Activated naive CD8-positive, alpha-beta T cell treated with anti-CD3 and anti-CD28 coated beads, Interleukin-2, amount 10 ng/mL, durations not matched to agents 7 days and 5 days (primary cell): ENCODE results near the gene B4GALT1. TPM values are rescaled to one million over a fixed set of nuclear protein-coding genes. Genes with fewer than 3 reads are reported as not detected.

ENCODE experiments used
- ATAC-seq: fragments of 150-1000 bp; cut with Tn5 transposase; one replicate; pipeline ENCODE4 v1.10.0; 2021; ENCODE audit warnings: low read depth, moderate library complexity
- POLR2A ChIA-PET: fragments of 350-600 bp; sonication (Branson Sonifier 250); formaldehyde crosslinking; loops from one replicate; lab custom pipeline; 2021; ENCODE audit warnings: antibody characterized with exemption; lab: Charles Lee
- DNase-seq: peaks from one replicate; pipeline ENCODE4 v3.0.0; 2021
- H3K27ac Mint-ChIP-seq: one replicate; pipeline ENCODE4 v1.8.0; 2022; ENCODE audit warnings: mild to moderate bottlenecking, mixed read lengths
- H3K27me3 Mint-ChIP-seq: one replicate; pipeline ENCODE4 v1.8.0; 2022; ENCODE audit warnings: mild to moderate bottlenecking, moderate library complexity, mixed read lengths
- H3K36me3 Mint-ChIP-seq: one replicate; pipeline ENCODE4 v1.8.0; 2021; ENCODE audit warnings: mild to moderate bottlenecking, mixed read lengths
- H3K4me1 Mint-ChIP-seq: one replicate; pipeline ENCODE4 v1.8.0; 2021; ENCODE audit warnings: mixed read lengths
- H3K4me3 Mint-ChIP-seq: one replicate; pipeline ENCODE4 v1.8.0; 2022; ENCODE audit warnings: mild to moderate bottlenecking, moderate library complexity, mixed read lengths
- H3K9me3 Mint-ChIP-seq: one replicate; pipeline ENCODE4 v1.8.0; 2021; ENCODE audit warnings: mixed read lengths
- total RNA-seq, 2 experiments: library from RNA; stranded (reverse); gene quantifications; one replicate each; pipeline ENCODE4 v1.2.3, GENCODE V29; 2021

The B4GALT1 gene
- total RNA-seq, 2 experiments from 2014 or later, result 34.6 to 35.7 TPM

GRCh38 chr9:33137781-33138264 lies 29.3 kb downstream of the B4GALT1 start:
- POLR2A ChIA-PET, result interaction anchor here (0.5 kb wide), 1 partner anchor 17 kb away, joined by 5 read pairs; no protein-coding TSS in a partner anchor
- Mint-ChIP-seq H3K27ac (peak overlapping the region; percentile 27), H3K27me3 (no peaks in the 10 kb centered on the region), H3K9me3 (no peaks in the 10 kb centered on the region), H3K36me3 (peaks cover 7% of the 10 kb centered on the region), H3K4me3 (peak overlapping the region; percentile 8), H3K4me1 (peaks cover 47% of the 10 kb centered on the region)
- no peak for DNase-seq
- no peak for ATAC-seq

- Mint-ChIP-seq H3K4me3 (peak overlapping the region; percentile 23), H3K36me3 (peaks cover 7% of the 10 kb centered on the region), H3K27me3 (no peaks in the 10 kb centered on the region), H3K9me3 (no peaks in the 10 kb centered on the region), H3K4me1 (peaks cover 43% of the 10 kb centered on the region), H3K27ac (peak overlapping the region; percentile 64)
- DNase-seq (no peak), ATAC-seq (peak; percentile 43)
- POLR2A ChIA-PET, result interaction anchor here (0.5 to 0.8 kb wide), 2 partner anchors 16 to 30 kb away, joined by 3 to 5 read pairs; partner anchors contain the start of gene B4GALT1
Observed at GRCh38 chr9:33136721-33137670, 30.1 kb downstream of the B4GALT1 start.

- no peak for DNase-seq
- H3K36me3 Mint-ChIP-seq, result peaks cover 14% of the 10 kb centered on the region
- no peaks in the 10 kb centered on the region for H3K9me3 Mint-ChIP-seq
- H3K4me1 Mint-ChIP-seq, result peaks cover 38% of the 10 kb centered on the region
- no peak overlapping the region for H3K4me3 Mint-ChIP-seq
- peak overlapping the region; percentile 35 for H3K27ac Mint-ChIP-seq
- no peaks in the 10 kb centered on the region for H3K27me3 Mint-ChIP-seq
- ATAC-seq, result no peak
- POLR2A ChIA-PET, result interaction anchor here (0.5 kb wide), 1 partner anchor 21 kb away, joined by 4 read pairs; no protein-coding TSS in a partner anchor
Observed at GRCh38 chr9:33135470-33135958, 31.6 kb downstream of the B4GALT1 start.

- no peak overlapping the region for H3K27ac Mint-ChIP-seq
- DNase-seq (no peak), ATAC-seq (no peak)
- H3K36me3 Mint-ChIP-seq, result peaks cover 14% of the 10 kb centered on the region
- no peak overlapping the region for H3K4me3 Mint-ChIP-seq
- H3K9me3 Mint-ChIP-seq, result no peaks in the 10 kb centered on the region
- peaks cover 39% of the 10 kb centered on the region for H3K4me1 Mint-ChIP-seq
- H3K27me3 Mint-ChIP-seq, result no peaks in the 10 kb centered on the region
- POLR2A ChIA-PET, result interaction anchor here (0.5 kb wide), 1 partner anchor 22 kb away, joined by 4 read pairs; no protein-coding TSS in a partner anchor
Observed at GRCh38 chr9:33135031-33135461, 32.1 kb downstream of the B4GALT1 start.

GRCh38 chr9:33133186-33133585 lies 34.0 kb downstream of the B4GALT1 start:
- no peak overlapping the region for H3K27ac Mint-ChIP-seq
- DNase-seq (no peak), ATAC-seq (no peak)
- H3K36me3 Mint-ChIP-seq, result peaks cover 17% of the 10 kb centered on the region
- peaks cover 31% of the 10 kb centered on the region for H3K4me1 Mint-ChIP-seq
- no peaks in the 10 kb centered on the region for H3K27me3 Mint-ChIP-seq
- no peaks in the 10 kb centered on the region for H3K9me3 Mint-ChIP-seq
- POLR2A ChIA-PET, result interaction anchor here (1.2 kb wide), 1 partner anchor 34 kb away, joined by 3 read pairs; the partner anchor contains the start of gene B4GALT1
- H3K4me3 Mint-ChIP-seq, result no peak overlapping the region

GRCh38 chr9:33131790-33132772 lies 35.1 kb downstream of the B4GALT1 start:
- peaks cover 24% of the 10 kb centered on the region for H3K36me3 Mint-ChIP-seq
- no peak overlapping the region for H3K4me3 Mint-ChIP-seq
- no peak for ATAC-seq
- H3K27me3 Mint-ChIP-seq, result no peaks in the 10 kb centered on the region
- H3K4me1 Mint-ChIP-seq, result peaks cover 27% of the 10 kb centered on the region
- POLR2A ChIA-PET, result interaction anchor here (0.7 kb wide), 2 partner anchors 33 to 226 kb away, joined by 3 read pairs; no protein-coding TSS in a partner anchor
- DNase-seq, result no peak
- H3K27ac Mint-ChIP-seq, result no peak overlapping the region
- H3K9me3 Mint-ChIP-seq, result no peaks in the 10 kb centered on the region

GRCh38 chr9:33130961-33131789 lies 36.0 kb downstream of the B4GALT1 start:
- no peaks in the 10 kb centered on the region for H3K9me3 Mint-ChIP-seq
- H3K4me1 Mint-ChIP-seq, result peaks cover 19% of the 10 kb centered on the region
- peaks cover 27% of the 10 kb centered on the region for H3K36me3 Mint-ChIP-seq
- POLR2A ChIA-PET, result interaction anchor here (0.7 kb wide), 2 partner anchors 34 to 227 kb away, joined by 3 read pairs; no protein-coding TSS in a partner anchor
- ATAC-seq, result no peak
- H3K4me3 Mint-ChIP-seq, result no peak overlapping the region
- DNase-seq, result no peak
- H3K27ac Mint-ChIP-seq, result no peak overlapping the region
- no peaks in the 10 kb centered on the region for H3K27me3 Mint-ChIP-seq

GRCh38 chr9:33129886-33130881 lies 37.0 kb downstream of the B4GALT1 start:
- DNase-seq, result no peak
- H3K27me3 Mint-ChIP-seq, result no peaks in the 10 kb centered on the region
- H3K4me3 Mint-ChIP-seq, result no peak overlapping the region

GRCh38 chr9:33129251-33129885 lies 37.8 kb downstream of the B4GALT1 start:
- DNase-seq (no peak), ATAC-seq (no peak)
- no peaks in the 10 kb centered on the region for H3K27me3 Mint-ChIP-seq
- H3K4me1 Mint-ChIP-seq, result peaks cover 14% of the 10 kb centered on the region
- POLR2A ChIA-PET, result no interaction called here
- H3K27ac Mint-ChIP-seq, result peak overlapping the region; percentile 22
- H3K4me3 Mint-ChIP-seq, result no peak overlapping the region
- H3K9me3 Mint-ChIP-seq, result no peaks in the 10 kb centered on the region
- H3K36me3 Mint-ChIP-seq, result peaks cover 36% of the 10 kb centered on the region

More at GRCh38 chr9:33129886-33130881, 37.0 kb downstream of the B4GALT1 start:
- Mint-ChIP-seq H3K27ac (no peak overlapping the region), H3K4me1 (peaks cover 12% of the 10 kb centered on the region), H3K36me3 (peaks cover 32% of the 10 kb centered on the region), H3K9me3 (no peaks in the 10 kb centered on the region)
- ATAC-seq, result no peak
- POLR2A ChIA-PET, result no interaction called here

- Mint-ChIP-seq H3K36me3 (peaks cover 37% of the 10 kb centered on the region), H3K4me3 (no peak overlapping the region), H3K9me3 (no peaks in the 10 kb centered on the region), H3K27me3 (no peaks in the 10 kb centered on the region), H3K4me1 (peaks cover 14% of the 10 kb centered on the region), H3K27ac (no peak overlapping the region)
- no peak for ATAC-seq
- DNase-seq, result no peak
- POLR2A ChIA-PET, result no interaction called here
Observed at GRCh38 chr9:33128570-33128969, 38.6 kb downstream of the B4GALT1 start.

- Mint-ChIP-seq H3K4me1 (peaks cover 14% of the 10 kb centered on the region), H3K36me3 (peaks cover 35% of the 10 kb centered on the region), H3K4me3 (no peak overlapping the region), H3K27me3 (no peaks in the 10 kb centered on the region), H3K27ac (no peak overlapping the region), H3K9me3 (no peaks in the 10 kb centered on the region)
- POLR2A ChIA-PET, result no interaction called here
- no peak for DNase-seq
- ATAC-seq, result no peak
Observed at GRCh38 chr9:33127881-33128280, 39.3 kb downstream of the B4GALT1 start.
